H9 (cell line): ENCODE measurements around the gene WDR72. TPM values are rescaled to one million over a fixed set of nuclear protein-coding genes. Genes with fewer than 3 reads are reported as not detected.

Experiments
- DNase-seq: peaks from one replicate; pipeline ENCODE4 v3.0.0-alpha.2; 2017
- H2AFZ ChIP-seq: one replicate; pipeline ENCODE4 v1.6.1; 2013; ENCODE audit warnings: mild to moderate bottlenecking, low read length, control low read depth, moderate library complexity
- H2AK5ac ChIP-seq: 2 replicates; pipeline ENCODE4 v1.6.1; 2013; ENCODE audit warnings: low read length, control low read depth, mixed read lengths; ENCODE audit not compliant: insufficient read length
- H2BK120ac ChIP-seq: one replicate; pipeline ENCODE4 v1.6.1; 2013; ENCODE audit warnings: low read depth, mild to moderate bottlenecking, low read length, control low read depth, inconsistent platforms; ENCODE audit not compliant: poor library complexity, severe bottlenecking
- H2BK12ac ChIP-seq: 2 replicates; pipeline ENCODE4 v1.6.1; 2013; ENCODE audit warnings: low read length, control low read depth, mixed read lengths, low read depth; ENCODE audit not compliant: insufficient read length
- H2BK15ac ChIP-seq: 2 replicates; pipeline ENCODE4 v1.6.1; 2013; ENCODE audit warnings: low read depth, low read length, control low read depth
- H2BK20ac ChIP-seq: one replicate; pipeline ENCODE4 v1.6.1; 2013; ENCODE audit warnings: low read depth, mild to moderate bottlenecking, low read length, control low read depth, inconsistent platforms; ENCODE audit not compliant: poor library complexity, severe bottlenecking
- H2BK5ac ChIP-seq: 2 replicates; pipeline ENCODE4 v1.6.1; 2013; ENCODE audit warnings: low read length, control low read depth, mixed read lengths; ENCODE audit not compliant: insufficient read length
- H3K14ac ChIP-seq: 2 replicates; pipeline ENCODE4 v1.6.1; 2013; ENCODE audit warnings: low read length, control low read depth; ENCODE audit not compliant: insufficient read depth
- H3K18ac ChIP-seq: 2 replicates; pipeline ENCODE4 v1.6.1; 2013; ENCODE audit warnings: low read depth, mild to moderate bottlenecking, mixed read lengths, low read length, control low read depth; ENCODE audit not compliant: insufficient read length
- H3K23ac ChIP-seq: 2 replicates; pipeline ENCODE4 v1.6.1; 2013; ENCODE audit warnings: low read length, control low read depth, mixed read lengths, low read depth; ENCODE audit not compliant: insufficient read length
- H3K23me2 ChIP-seq: 2 replicates; pipeline ENCODE4 v1.6.1; 2013; ENCODE audit warnings: low read depth, mild to moderate bottlenecking, mixed read lengths, low read length, control low read depth; ENCODE audit not compliant: insufficient read length, poor library complexity, severe bottlenecking
- H3K27ac ChIP-seq: 2 replicates; pipeline ENCODE4 v1.5.1; 2013; ENCODE audit warnings: low read length, control low read depth, mixed read lengths, low read depth; ENCODE audit not compliant: insufficient read length
- H3K27me3 ChIP-seq: 2 replicates; pipeline ENCODE4 v1.6.1; 2013; ENCODE audit warnings: low read length, control low read depth, inconsistent platforms; ENCODE audit not compliant: insufficient read depth
- H3K4ac ChIP-seq: 2 replicates; pipeline ENCODE4 v1.6.1; 2013; ENCODE audit warnings: low read depth, mild to moderate bottlenecking, control low read depth, inconsistent platforms, low read length, moderate library complexity
- H3K4me1 ChIP-seq: 2 replicates; pipeline ENCODE4 v1.6.1; 2013; ENCODE audit warnings: low read length, control low read depth, inconsistent platforms; ENCODE audit not compliant: insufficient read depth
- H3K4me2 ChIP-seq: 2 replicates; pipeline ENCODE4 v1.6.1; 2013; ENCODE audit warnings: low read length, control low read depth, mixed read lengths; ENCODE audit not compliant: insufficient read length, insufficient read depth
- H3K56ac ChIP-seq: 2 replicates; pipeline ENCODE4 v1.6.1; 2013; ENCODE audit warnings: low read depth, mild to moderate bottlenecking, mixed read lengths, low read length, control low read depth; ENCODE audit not compliant: insufficient read length
- H3K79me1 ChIP-seq: 2 replicates; pipeline ENCODE4 v1.6.1; 2013; ENCODE audit warnings: low read depth, mild to moderate bottlenecking, moderate library complexity, low read length, control low read depth, inconsistent platforms; ENCODE audit not compliant: insufficient read depth, poor library complexity, severe bottlenecking
- H3K79me2 ChIP-seq: 2 replicates; pipeline ENCODE4 v1.6.1; 2013; ENCODE audit warnings: low read length, control low read depth, inconsistent platforms; ENCODE audit not compliant: insufficient read depth
- H3K9ac ChIP-seq: 2 replicates; pipeline ENCODE4 v1.6.1; 2013; ENCODE audit warnings: low read length, control low read depth, mixed read lengths; ENCODE audit not compliant: insufficient read length; ENCODE audit errors: extremely low read depth
- H3K9me3 ChIP-seq: one replicate; pipeline ENCODE4 v1.6.1; 2013; ENCODE audit warnings: low read depth, low read length, inconsistent platforms; ENCODE audit not compliant: control insufficient read depth
- H3T11ph ChIP-seq: one replicate; pipeline ENCODE4 v1.6.1; 2013; ENCODE audit warnings: mild to moderate bottlenecking, low read length, control low read depth, inconsistent platforms
- H4K20me1 ChIP-seq: one replicate; pipeline ENCODE4 v1.6.1; 2013; ENCODE audit not compliant: control insufficient read depth, insufficient read length, insufficient read depth
- H4K5ac ChIP-seq: 2 replicates; pipeline ENCODE4 v1.6.1; 2013; ENCODE audit warnings: low read depth, mild to moderate bottlenecking, mixed read lengths, low read length, control low read depth; ENCODE audit not compliant: insufficient read length
- H4K8ac ChIP-seq: replicated peaks from 2 replicates; pipeline ENCODE4 v1.6.1; 2013; ENCODE audit warnings: low read length, control low read depth, mixed read lengths, low read depth; ENCODE audit not compliant: insufficient read length
- H4K91ac ChIP-seq: 2 replicates; pipeline ENCODE4 v1.6.1; 2013; ENCODE audit warnings: low read depth, mild to moderate bottlenecking, moderate library complexity, mixed read lengths, low read length, control low read depth; ENCODE audit not compliant: insufficient read length
- H3K27ac Mint-ChIP-seq, 3 experiments: 2 replicates in 2 of 3; 3 replicates in 1 of 3; pipeline ENCODE4 v1.8.0; 2020 to 2021; ENCODE audit warnings: mixed read lengths in 3 of 3, mild to moderate bottlenecking in 1 of 3, moderate library complexity in 1 of 3
- H3K27me3 Mint-ChIP-seq: 2 replicates; pipeline ENCODE4 v1.8.0; 2021; ENCODE audit warnings: low read depth, mild to moderate bottlenecking, moderate library complexity, mixed read lengths
- H3K36me3 Mint-ChIP-seq, 3 experiments: 2 replicates in 2 of 3; 3 replicates in 1 of 3; pipeline ENCODE4 v1.8.0; 2020 to 2021; ENCODE audit warnings: low read depth in 3 of 3, mixed read lengths in 3 of 3; ENCODE audit not compliant: insufficient read depth in 1 of 3
- H3K4me1 Mint-ChIP-seq, 2 experiments: 2 replicates each; pipeline ENCODE4 v1.8.0; 2020; ENCODE audit warnings: mixed read lengths in 2 of 2
- H3K4me3 Mint-ChIP-seq, 2 experiments: 2 replicates in 1 of 2; 3 replicates in 1 of 2; pipeline ENCODE4 v1.8.0; 2020 to 2021; ENCODE audit warnings: mild to moderate bottlenecking in 2 of 2, mixed read lengths in 2 of 2, moderate library complexity in 1 of 2
- H3K9me3 Mint-ChIP-seq, 2 experiments: 2 replicates in 1 of 2; 3 replicates in 1 of 2; pipeline ENCODE4 v1.8.0; 2020; ENCODE audit warnings: mild to moderate bottlenecking in 2 of 2, mixed read lengths in 2 of 2, moderate library complexity in 1 of 2
- WGBS: extraction: QIAGEN DNeasy Blood & Tissue Kit; methylation state at CpG from one replicate; pipeline ENCODE4 v1.1.7; 2013; ENCODE audit warnings: missing lambda C conversion rate, low lambda C conversion rate, mixed read lengths; ENCODE audit not compliant: insufficient read length; ENCODE audit errors: extremely low coverage; 5-methylcytosine and 5-hydroxymethylcytosine counted together
- total RNA-seq: library from RNA; stranded (reverse); gene quantifications from 2 replicates; pipeline ENCODE4 v1.2.1, GENCODE V29; 2021
- TF ChIP-seq, protein P1 (sequence below): fragments of 200-600 bp; sonication (generic); conservative IDR thresholded peaks from 3 replicates; pipeline ENCODE4 v1.8.0; 2021; ENCODE audit warnings: antibody characterized with exemption, mild to moderate bottlenecking

WDR72 gene
- total RNA-seq, 1 experiment from 2014 or later = 2.9 TPM

DNA sequence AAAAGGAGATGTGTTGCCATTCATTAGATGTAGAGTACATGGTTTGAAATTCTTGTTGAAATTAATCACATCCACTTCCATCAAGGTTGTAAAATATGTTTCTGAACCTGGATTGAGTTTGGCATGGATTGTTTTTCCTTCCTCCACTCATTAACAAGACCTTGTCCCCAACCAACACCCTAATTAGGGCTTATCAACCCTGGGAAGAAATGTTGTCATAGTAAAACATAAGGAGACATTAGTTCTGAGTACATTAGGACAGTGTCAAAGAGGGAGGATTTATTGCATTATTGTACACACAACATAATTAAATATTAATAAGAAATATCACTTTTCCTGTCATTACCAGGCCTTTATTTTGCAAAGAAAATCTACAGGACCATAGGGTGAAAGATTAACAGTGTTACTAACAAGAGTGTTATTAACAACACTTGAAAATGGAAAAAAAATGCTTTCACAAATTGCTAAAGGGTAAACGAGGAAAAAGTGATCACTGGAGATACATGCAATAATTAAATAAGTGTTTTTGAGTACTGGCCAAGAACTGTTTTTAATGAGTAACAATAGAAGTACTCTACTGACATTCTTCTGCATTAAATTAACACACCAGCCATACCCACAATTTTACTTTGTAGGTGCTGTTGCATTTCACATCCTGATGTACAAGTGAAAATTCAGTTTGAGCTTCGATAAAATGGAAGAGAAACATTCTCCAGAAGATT lies 30.4 kb upstream of the WDR72 start:
- no CpG with 5 or more reads among the region's 2 CpGs for WGBS
- H3K36me3 Mint-ChIP-seq = peaks cover 2 to 6% (median 5%) of the 10 kb centered on the region in 3 experiments; a peak in 4 of 7 replicates
- no peak overlapping the region for H2BK15ac ChIP-seq

More for the DNA sequence above, 30.4 kb upstream of the WDR72 start:
- Histone ChIP-seq H3K56ac (no peak overlapping the region), H4K8ac (no peak overlapping the region), H3K79me2 (no peaks in the 10 kb centered on the region), H3K18ac (no peak overlapping the region), H3K4me2 (no peak overlapping the region), H4K91ac (no peak overlapping the region), H3K14ac (no peak overlapping the region), H3K4me1 (no peaks in the 10 kb centered on the region), H2AFZ (no peak overlapping the region), H2BK12ac (no peak overlapping the region), H3K23me2 (no peaks in the 10 kb centered on the region), H4K5ac (no peak overlapping the region), H2BK5ac (no peak overlapping the region), H3K9ac (no peak overlapping the region), H4K20me1 (no peaks in the 10 kb centered on the region), H3T11ph (no peak overlapping the region), H3K23ac (no peak overlapping the region), H3K27ac (no peak overlapping the region), H3K9me3 (no peaks in the 10 kb centered on the region), H3K4ac (no peak overlapping the region), H2AK5ac (no peak overlapping the region), H2BK120ac (no peak overlapping the region), H2BK20ac (no peak overlapping the region), H3K27me3 (no peaks in the 10 kb centered on the region), H3K79me1 (no peaks in the 10 kb centered on the region)
- H3K27ac Mint-ChIP-seq = no peak overlapping the region
- peaks cover 6 to 7% of the 10 kb centered on the region in 2 experiments; a peak in 4 of 5 replicates for H3K9me3 Mint-ChIP-seq
- no peak for DNase-seq
- H3K4me1 Mint-ChIP-seq = no peaks in the 10 kb centered on the region
- H3K27me3 Mint-ChIP-seq = peaks cover 6% of the 10 kb centered on the region
- H3K4me3 Mint-ChIP-seq = no peak overlapping the region
- TF ChIP-seq, protein P1, sequence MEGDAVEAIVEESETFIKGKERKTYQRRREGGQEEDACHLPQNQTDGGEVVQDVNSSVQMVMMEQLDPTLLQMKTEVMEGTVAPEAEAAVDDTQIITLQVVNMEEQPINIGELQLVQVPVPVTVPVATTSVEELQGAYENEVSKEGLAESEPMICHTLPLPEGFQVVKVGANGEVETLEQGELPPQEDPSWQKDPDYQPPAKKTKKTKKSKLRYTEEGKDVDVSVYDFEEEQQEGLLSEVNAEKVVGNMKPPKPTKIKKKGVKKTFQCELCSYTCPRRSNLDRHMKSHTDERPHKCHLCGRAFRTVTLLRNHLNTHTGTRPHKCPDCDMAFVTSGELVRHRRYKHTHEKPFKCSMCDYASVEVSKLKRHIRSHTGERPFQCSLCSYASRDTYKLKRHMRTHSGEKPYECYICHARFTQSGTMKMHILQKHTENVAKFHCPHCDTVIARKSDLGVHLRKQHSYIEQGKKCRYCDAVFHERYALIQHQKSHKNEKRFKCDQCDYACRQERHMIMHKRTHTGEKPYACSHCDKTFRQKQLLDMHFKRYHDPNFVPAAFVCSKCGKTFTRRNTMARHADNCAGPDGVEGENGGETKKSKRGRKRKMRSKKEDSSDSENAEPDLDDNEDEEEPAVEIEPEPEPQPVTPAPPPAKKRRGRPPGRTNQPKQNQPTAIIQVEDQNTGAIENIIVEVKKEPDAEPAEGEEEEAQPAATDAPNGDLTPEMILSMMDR = no peak
